NCI-H2081 (cell line): ENCODE results near the gene ZBTB16.

Experiments used
- DNase-seq, 2 experiments: peaks; one replicate each; lab custom pipeline; 2025; lab: John Stamatoyannopoulos, UW

The ZBTB16 gene

DNA sequence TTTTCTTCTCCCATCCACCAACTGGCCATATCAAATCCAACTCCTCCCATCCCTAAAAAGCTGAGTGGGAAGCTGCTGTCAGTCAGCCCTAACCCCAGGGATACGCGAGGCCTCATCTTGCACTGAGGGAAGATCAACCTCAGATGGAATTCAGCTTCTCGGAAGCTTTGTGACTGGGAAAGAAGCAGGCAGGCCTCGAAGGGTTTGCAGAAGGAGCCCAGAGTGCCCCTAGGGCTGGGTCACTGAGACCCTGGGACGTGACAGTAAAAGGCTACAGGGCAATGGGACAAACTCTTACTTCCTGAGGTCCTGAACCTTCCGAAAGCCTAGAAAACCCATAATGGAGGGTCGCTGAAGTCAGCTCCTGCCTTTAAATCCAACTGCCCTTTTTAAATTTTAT lies 202.3 kb downstream of the ZBTB16 start:
- no peak for DNase-seq

DNA sequence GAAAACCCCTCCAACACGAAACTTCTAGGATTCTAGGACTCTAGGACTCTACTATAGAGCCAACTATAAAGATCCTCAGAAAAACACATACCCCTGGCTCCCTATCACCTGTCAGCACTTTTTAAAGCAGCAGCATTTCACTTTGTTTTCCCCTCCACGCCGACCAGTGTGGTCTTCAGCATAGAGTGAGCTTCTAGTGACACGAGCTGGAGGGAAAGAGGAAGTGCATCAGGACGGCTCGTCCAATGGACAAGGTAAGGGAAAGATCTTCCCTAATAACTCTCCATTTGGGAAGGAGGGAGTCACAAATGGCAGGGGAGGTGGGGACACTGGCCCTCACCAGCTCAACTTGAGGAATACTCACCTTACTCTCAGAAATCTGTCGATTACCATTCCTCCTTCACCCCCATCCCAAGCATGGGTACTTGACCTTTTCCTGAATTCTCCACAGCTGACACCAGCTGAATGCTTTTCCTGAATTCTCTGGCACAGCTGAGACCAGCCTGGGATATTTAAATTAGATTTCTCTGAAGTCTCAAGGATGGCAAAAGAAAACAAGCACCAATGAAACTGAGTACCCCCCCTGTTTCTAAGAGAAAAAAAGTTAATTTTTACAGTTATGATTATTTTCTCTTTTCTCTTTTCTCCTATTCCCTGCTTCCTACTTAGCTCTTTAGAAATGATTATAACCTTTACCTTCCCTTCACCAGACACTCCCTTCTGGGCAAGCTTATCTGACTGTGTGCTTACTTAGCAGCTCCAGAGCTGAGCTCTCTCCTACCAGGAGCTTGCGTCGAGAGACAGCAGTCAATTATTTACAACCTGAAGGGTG lies 203.4 kb downstream of the ZBTB16 start:
- peak; percentile 16 to 62 for DNase-seq

DNA sequence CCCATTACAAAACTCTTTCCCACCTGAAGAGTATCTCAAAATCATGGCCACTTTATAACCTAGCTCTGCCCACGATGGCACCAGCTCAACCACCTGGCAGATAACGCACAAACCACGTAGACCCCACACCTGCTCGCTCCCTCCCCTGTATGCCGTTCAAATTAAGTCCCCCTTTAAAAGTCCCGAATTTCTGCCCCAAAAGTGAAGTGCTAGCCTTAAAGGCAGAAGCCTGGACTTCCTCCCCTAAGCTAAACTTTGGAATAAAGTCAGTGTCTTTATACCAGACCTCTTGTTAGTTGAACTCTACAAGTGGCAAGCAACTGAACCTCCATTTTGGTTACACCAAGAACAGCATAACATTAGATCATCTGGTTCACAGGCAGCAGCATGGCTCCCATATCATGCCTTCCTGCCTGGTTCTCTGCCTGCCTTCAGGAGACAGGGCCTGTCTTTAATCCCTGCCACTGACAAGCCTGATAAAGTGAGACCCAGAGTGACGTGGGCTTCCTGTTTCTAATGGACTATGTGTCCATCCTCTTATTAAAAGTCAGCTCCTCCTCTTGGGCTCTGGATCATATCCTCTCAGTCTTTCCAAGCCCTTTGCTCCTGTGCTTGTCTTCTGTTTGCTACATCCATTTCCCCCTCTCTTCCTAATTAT lies 204.1 kb downstream of the ZBTB16 start:
- no peak for DNase-seq

DNA sequence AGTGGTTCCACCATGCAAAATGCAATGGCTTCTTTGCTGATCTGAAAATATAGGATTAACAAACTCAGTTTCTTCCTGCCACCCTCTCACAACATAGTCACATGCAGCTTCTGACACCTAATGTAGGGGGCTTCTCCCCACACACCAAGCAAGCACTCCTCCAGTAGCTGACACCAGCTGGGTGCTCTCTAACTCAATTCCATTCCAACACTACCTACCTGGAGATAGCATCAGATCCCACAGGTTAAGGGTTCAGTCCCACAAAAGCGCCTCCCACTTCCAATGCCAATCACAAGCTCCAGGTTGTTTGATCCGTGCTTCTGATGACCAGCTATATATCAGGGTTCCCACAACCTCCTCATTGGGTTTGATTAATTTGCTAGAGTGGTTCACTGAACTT lies 204.9 kb downstream of the ZBTB16 start:
- DNase-seq = no peak

DNA sequence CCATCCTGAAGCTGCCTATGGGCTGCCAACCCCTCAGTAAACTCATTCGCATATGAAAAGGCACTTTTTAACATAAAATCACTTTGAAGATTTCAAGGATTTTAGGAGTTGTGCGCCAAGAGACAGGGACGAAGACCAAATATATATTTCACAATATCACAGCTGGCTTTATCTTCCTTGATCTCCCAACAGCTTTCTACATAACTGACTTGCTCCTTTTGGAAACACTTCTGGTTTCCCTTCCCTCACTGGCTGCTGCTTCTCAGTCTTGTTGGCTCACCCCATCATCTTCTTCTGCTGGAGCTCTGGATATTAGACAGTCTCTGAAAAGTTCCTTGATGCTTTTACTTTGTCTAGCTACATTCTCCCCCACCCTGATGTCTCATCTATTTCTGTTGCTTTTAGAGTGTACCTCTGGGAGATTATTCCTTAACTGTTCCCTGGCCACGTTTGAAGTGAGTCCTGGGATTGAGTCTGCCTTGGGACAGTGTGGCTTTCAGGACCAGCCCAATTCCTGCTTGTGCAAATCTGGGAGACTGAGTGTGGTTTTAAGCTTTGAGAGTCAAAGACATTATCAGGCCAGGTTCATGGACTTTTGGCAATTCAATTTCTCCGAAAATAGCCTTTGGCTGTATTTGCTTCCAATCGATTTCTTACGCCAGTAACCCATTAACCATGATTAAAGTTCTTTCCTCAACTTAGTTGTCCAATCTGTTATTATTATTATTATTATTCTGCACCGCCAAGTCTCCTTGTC lies 205.8 kb downstream of the ZBTB16 start:
- DNase-seq = no peak

DNA sequence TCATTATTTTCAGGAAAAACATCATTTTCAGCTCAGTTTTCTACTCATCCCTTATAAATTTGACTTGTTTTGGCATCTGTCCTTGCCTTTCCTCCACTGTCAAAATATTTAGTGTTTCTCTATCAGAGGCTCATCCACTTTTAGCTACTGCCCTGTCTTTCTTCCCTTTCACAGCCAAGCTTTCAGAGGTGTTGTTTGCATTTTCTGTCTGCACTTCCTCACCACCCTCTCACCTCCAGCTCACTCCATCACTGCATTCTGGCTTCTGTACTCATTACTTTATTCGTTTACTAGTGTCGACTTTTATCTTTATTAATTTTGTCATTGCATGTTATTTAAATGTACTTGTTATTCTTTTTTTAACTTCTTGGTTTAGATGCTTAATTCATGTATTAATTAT lies 210.0 kb downstream of the ZBTB16 start:
- DNase-seq = no peak

DNA sequence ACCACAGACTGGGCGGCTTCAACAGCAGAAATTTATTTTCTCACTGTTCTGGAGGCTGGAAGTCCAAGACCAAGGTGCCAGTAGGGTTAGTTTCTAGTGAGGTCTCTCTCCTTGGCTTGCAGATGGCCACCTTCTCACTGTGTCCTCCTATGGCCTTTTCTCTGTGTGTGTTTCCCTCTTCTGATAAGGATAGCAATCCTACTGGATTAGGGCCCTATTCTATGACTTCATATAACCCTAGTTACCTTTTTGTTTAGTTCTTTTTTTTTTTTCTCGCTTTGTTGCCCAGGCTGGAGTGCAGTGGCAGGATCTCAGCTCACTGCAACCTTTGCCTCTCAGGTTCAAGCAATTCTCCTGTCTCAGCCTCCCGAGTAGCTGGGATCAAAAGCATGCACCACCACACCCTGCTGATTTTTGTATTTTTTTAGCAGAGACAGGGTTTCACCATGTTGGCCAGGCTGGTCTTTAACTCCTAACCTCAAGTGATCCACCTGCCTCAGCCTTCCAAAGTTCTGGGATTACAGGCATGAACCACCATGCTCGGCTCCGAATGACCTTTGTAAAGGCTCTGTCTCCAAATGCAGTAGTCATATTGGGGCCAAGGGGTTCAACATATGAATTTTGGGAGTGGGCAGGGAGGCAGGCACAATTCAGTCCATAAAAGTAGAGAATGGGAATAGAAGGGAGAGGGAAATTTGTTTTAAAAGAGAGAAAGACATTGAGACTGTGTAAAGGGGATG lies 211.2 kb downstream of the ZBTB16 start:
- DNase-seq = no peak

DNA sequence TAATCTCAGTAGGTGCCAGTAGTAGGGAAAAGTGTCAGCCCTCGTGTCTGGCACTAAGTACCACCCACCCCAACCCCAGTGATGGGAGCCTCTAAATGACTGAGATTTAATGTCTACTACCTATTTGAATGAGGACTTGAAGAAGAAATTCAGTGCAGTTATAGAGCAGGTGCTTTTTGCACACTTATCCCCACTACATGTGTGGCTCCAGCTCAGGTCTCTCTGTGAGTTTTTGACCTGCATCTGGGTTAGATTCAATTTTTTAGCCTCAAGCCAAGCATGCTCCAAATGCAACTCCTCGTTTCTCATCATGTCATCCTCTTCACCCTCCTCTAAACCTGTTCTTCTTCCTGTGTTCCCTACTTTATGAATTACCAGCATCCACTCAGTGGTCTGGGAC lies 211.8 kb downstream of the ZBTB16 start:
- DNase-seq = no peak

DNA sequence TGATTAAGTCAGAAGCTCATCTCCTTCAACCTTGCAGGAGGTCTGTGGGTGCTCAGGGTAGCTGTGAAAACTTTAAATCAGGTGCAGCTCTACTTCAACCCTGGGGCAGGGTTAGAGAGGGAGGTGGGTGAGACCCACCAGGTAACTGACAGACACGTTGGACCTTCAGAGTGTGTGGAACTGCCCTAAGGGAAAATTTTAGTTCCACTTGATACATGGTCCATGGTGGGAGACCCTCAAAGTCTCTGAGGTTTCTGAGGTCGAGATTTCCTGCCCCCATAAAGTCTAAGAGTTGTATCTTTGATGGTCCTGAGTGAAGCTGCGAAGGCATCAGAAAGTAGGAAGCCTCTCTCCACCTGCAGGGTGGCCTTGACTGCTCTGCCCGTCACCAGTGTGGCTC lies 212.8 kb downstream of the ZBTB16 start:
- no peak for DNase-seq

DNA sequence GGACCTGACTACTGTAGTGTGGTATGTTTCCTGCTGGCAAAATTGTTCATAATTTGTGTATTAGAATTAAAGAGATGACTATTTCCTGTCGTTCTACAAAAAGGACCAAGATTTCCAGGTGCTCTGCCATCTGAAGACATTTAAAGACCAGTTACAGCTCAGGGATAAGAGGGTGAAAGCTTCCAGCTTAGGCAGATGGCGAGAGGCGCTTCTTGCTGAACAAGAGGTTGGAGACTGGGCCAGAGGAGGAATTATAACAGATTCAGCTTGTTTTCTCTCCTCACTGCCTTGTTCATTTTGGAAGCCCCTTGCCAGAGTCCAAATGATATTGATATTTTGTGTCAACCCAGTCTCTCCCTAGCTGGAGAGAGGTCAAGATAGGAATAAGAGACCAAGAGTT lies 213.6 kb downstream of the ZBTB16 start:
- no peak for DNase-seq

DNA sequence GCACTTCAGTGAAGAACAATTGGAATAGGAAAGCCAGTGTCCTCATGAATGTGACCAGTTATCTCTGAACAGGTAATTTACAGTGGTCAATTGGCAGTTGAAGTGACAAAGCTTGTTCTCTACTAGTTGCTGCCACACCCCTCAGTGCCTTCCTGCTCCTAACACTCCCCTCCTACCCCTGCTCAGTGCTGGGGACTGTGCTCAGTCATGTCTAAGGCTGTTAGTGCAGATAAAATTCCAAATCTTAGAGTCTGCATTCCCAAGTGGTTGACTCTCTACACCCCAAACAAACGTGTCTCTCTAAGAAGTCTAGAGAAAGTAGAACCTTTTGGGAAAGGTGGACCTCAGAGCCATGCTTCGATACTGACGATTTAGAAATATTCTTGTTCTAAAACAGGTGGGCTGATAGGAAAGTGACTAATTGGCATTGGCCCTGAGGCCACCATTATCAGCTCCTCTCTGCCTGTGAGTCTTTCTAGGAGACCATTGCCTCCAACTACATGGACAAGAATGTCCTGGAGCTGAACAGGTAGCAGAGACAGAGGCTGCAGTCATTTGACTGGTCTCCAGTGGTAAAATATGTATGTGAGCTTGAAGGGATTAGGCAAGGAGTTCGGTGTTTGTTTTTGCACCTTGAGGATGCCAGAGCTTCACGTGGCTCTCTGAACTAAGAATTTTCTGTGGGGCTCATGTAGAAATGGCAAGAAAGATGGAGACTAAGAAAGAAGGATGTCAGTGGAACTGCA lies 214.6 kb downstream of the ZBTB16 start:
- DNase-seq = no peak

DNA sequence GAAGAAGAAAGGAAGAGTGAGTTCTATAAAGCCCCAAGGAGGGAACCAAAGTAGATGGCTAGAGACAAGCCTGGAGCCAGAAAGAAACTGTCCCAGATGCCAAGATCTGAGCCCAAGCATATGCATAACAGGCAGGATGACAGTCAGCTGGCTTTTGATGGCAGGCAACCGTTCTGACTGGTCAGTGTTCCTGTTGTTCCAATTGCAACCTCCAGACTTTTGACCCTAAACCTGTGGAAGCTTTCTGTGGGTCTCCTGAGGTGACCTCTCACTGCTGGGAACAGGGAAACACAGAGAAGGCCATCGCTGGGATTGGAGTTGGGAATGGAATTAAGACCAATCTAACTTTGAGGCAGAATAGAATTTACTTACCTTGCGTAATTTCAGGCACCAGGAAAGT lies 215.1 kb downstream of the ZBTB16 start:
- DNase-seq = no peak

DNA sequence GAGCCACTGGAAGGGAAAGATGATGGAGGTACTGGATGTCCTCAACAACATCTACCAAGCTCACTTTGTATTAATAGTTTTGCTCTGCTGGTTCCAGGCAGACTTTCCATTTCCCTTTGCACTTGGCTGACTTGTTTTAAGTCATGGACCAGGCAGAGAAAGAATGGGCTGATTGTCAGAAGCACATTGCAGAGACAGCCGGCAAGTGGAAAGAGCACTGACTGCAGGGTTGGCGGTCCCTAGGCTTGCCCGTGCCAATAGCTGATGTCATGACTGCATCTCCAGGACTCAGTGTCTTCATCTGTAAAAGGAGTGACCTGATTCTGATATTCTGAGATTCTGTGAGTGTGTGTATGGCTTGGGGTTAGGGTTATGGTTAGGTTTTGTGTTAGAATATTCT lies 215.8 kb downstream of the ZBTB16 start:
- no peak for DNase-seq

DNA sequence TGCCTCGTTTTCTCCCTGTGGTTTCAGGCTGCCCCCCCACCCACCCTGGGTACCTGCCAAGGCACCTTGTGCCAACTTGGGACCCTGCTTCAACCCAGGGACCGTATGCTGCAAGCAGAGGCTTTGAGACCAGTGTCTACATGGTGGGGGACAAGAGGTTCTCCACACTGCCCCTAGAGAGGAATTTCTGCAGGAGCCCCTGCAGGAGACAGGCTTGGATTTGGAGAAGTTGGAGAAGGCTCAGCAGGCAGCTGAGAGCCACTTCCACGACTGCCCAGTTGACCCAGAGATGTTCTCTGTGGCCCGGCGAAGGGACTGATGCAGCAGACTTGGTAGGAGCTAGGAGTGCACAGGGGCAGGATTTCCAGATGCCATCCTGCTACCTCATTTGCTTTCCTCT lies 216.6 kb downstream of the ZBTB16 start:
- no peak for DNase-seq

DNA sequence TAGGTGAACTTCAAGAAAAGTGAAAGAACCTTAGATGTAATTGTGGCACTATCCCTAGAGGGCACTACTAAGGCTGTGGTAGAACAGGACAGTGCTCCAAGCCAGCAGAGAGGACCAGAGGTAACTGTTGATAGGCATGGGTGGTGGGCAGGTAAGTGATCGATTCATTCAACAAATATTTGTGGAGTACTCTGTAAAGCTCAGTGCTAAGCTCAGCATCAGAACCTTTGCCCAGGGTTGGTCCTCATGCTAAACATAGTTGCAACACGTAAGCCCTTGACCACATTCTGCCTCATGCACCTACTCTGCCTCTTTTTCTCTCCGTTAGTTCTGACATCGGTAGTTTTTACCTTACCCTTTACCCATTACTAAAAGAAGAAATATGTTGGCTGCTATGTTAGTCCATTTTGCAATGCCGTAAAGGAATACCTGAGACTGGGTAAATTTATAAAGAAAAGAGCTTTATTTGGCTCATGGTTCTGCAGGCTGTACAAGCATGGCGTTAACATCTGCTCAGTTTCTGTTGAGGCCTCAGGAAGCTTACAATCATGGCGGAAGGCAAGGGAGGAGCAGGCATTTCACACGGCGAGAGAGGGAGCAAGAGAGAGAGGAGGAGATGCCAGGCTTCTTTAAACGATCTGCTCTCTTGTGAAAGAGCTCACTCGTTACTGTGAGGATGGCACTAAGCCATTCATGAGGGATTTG lies 218.3 kb downstream of the ZBTB16 start:
- DNase-seq = no peak

DNA sequence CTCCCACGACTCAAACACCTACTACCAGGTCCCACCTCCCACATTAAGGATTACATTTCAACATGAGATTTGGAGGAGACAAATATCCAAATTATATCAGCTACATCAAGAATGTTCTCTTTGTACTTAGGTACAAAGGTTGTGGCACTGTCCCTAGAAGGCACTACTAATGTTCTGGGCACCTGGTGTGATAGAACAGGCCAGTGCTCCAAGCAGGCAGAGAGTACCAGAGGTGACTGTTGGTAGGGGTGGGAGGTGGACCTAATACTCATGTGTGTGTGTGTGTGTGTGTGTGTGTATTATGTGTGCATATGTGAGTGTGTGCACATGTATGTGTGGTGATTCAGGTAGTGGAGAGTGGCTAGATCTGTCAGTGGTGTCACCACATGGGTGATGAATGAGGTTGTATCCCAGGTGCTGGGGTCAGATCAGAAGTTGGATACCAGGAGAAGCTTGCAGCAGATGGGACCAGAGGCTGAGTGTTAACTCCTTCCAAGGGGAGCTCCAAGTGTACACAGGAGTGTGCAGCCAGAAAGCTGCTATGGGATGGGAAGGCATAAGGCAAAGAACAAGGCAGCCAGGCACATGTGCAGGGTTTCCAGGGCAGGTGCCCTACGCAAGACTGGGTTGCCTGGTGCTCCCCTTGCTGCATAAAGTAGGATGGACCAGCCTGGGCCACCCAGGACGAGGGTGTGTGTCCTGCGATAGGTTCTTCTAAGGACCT lies 219.0 kb downstream of the ZBTB16 start:
- DNase-seq = no peak

DNA sequence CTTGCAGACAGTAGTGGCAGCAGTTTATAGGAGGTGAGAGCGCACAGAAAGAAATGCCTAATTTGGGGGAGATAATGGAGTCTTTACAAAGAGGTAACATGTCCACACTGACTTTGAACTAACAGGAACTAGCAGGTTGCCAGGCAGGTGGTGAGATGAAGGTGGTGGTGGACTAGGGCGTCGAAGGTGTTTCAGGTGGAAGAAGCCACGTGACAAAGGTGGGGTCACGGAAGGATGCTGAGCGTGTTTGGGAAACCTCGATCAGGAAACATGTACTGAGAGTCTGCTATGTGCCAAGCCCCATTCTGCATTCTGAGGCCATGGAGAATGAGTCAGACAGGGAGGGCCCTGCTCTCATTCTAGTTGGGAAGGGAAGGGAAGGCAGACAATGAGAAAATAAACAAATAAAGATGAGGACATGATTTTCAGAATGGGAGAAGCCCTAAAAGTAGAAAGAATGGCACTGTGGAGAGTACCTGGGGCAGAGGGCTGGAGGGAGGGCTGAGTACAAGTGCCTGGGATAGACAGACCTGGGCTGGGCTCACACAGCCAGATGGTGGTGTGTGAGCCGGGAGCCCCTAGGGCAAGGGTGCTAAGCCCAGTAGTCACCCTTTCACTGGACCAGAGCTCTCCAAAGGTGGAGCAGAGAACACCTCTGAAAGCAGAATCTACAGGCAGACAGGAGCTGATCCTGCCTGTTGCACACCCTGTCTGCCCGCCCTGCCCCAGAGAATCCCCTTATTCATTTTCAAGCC lies 220.5 kb downstream of the ZBTB16 start:
- no peak for DNase-seq

DNA sequence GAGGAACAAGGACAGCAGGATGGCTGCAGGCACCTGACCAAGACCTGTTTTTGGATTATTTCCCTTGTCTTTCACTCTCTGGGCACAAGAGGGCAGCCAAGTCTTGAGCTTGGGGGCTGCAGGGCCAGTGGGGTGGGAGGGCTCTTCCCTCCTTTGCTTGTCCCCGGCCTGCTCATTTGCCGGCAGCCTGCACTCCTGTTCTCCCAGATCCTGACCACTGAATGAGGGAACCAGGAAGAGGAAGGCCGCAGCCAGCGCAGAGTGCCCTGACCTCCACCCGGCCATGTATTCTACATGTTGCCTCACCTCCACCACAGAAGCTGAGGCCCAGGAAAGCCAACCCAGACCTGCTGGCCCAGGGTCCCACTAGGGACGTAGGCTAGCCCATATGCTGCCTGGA lies 221.2 kb downstream of the ZBTB16 start:
- peak; percentile 88 to 90 for DNase-seq

DNA sequence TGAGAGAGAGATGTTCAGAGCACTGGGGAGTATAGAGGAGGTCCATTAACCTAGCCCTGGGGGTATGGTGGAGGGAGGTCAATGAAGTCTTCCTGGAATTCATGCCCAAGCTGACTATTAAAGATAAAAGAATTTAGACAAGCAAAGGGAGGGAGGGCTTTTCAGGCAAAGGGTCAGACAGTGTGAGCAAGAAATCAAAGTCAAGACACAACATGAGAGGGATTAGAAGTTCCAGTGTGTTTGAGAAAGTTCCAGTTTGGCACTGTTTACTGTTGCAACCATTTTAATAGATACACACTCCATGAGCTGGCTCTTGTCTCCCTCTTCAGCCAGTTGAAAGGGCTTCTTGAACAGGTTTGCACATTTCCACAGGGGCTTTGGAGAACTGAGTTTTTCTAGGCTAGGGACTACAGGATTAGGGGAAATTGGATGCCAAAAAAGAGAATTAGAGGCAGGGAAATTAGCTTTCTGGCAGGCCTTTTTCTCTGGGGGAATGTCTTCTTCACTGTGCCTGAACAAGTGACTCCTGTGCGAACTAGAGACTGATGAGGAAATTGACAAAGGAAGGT lies 222.0 kb downstream of the ZBTB16 start:
- DNase-seq = no peak
